ENCODE results near the gene PIK3R1. TPM values are rescaled to one million over a fixed set of nuclear protein-coding genes. Genes with fewer than 3 reads are reported as not detected.

Gene PIK3R1
- total RNA-seq, 1 donor from 2014 or later = 110 TPM

- H3K27ac Mint-ChIP-seq = no peak overlapping the region
- no peak overlapping the region for H3K4me3 Mint-ChIP-seq
- no peaks in the 10 kb centered on the region for H3K36me3 Mint-ChIP-seq
- H3K27me3 Mint-ChIP-seq = peaks cover 7% of the 10 kb centered on the region
- H3K9me3 Mint-ChIP-seq = no peaks in the 10 kb centered on the region
- DNase-seq (ENCODE audit: extremely low spot score, unreplicated experiment) = no peak
- no peak for TF ChIP-seq CTCF (conservative IDR thresholded peaks at IDR 0.05)
- peaks cover 7% of the 10 kb centered on the region for H3K4me1 Mint-ChIP-seq (ENCODE audit: unreplicated experiment)
Measured at GRCh38 chr5:68318955-68319705, 103.6 kb downstream of the PIK3R1 start.

GRCh38 chr5:68319706-68320412 lies 104.3 kb downstream of the PIK3R1 start:
- DNase-seq (ENCODE audit: extremely low spot score, unreplicated experiment) = no peak
- Mint-ChIP-seq H3K4me3 (no peak overlapping the region), H3K36me3 (no peaks in the 10 kb centered on the region), H3K9me3 (peaks cover 4% of the 10 kb centered on the region), H3K27me3 (peaks cover 7% of the 10 kb centered on the region), H3K27ac (no peak overlapping the region), H3K4me1 (ENCODE audit: unreplicated experiment) (peaks cover 7% of the 10 kb centered on the region)
- TF ChIP-seq CTCF (conservative IDR thresholded peaks at IDR 0.05) = no peak

- TF ChIP-seq CTCF (conservative IDR thresholded peaks at IDR 0.05) = no peak
- no peak for DNase-seq (ENCODE audit: extremely low spot score, unreplicated experiment)
- peaks cover 7% of the 10 kb centered on the region for H3K27me3 Mint-ChIP-seq
Measured at GRCh38 chr5:68320413-68320986, 104.9 kb downstream of the PIK3R1 start.

GRCh38 chr5:68325065-68325580 lies 109.6 kb downstream of the PIK3R1 start:
- no peak for TF ChIP-seq CTCF (conservative IDR thresholded peaks at IDR 0.05)
- Mint-ChIP-seq H3K36me3 (no peaks in the 10 kb centered on the region), H3K27me3 (peaks cover under 1% of the 10 kb centered on the region), H3K4me3 (no peak overlapping the region), H3K4me1 (ENCODE audit: unreplicated experiment) (no peaks in the 10 kb centered on the region), H3K9me3 (peaks cover 7% of the 10 kb centered on the region), H3K27ac (no peak overlapping the region)
- no peak for DNase-seq (ENCODE audit: extremely low spot score, unreplicated experiment)

More at GRCh38 chr5:68320413-68320986, 104.9 kb downstream of the PIK3R1 start:
- Mint-ChIP-seq H3K27ac (no peak overlapping the region), H3K4me1 (ENCODE audit: unreplicated experiment) (peaks cover 7% of the 10 kb centered on the region), H3K36me3 (no peaks in the 10 kb centered on the region), H3K9me3 (peaks cover 7% of the 10 kb centered on the region), H3K4me3 (no peak overlapping the region)

- Mint-ChIP-seq H3K36me3 (no peaks in the 10 kb centered on the region), H3K9me3 (peaks cover 5% of the 10 kb centered on the region), H3K27ac (no peak overlapping the region), H3K4me3 (no peak overlapping the region), H3K4me1 (ENCODE audit: unreplicated experiment) (peaks cover 8% of the 10 kb centered on the region), H3K27me3 (no peaks in the 10 kb centered on the region)
- no peak for DNase-seq (ENCODE audit: extremely low spot score, unreplicated experiment)
- TF ChIP-seq CTCF (conservative IDR thresholded peaks at IDR 0.05) = no peak
Measured at GRCh38 chr5:68329554-68330255, 114.1 kb downstream of the PIK3R1 start.
